Fibroblast of lung (primary cell): Measurements from ENCODE around the gene AJUBA.

ENCODE experiments used
- EZH2 ChIP-seq: IDR thresholded peaks from 2 replicates; pipeline ENCODE4 v1.5.1; 2012; ENCODE audit warnings: low read length, control low read depth, mild to moderate bottlenecking; ENCODE audit errors: missing control alignments
- TF ChIP-seq, protein P1 (sequence below), 2 donors: IDR thresholded peaks in 1 of 2; conservative IDR thresholded peaks in 1 of 2; 1 replicate in 1 of 2; 2 replicates in 1 of 2; pipeline ENCODE4 v1.5.1; 2011 to 2012; ENCODE audit warnings: low read length in 2 of 2, control low read depth in 1 of 2, inconsistent platforms in 1 of 2, low read depth in 1 of 2, mild to moderate bottlenecking in 1 of 2

DNA sequence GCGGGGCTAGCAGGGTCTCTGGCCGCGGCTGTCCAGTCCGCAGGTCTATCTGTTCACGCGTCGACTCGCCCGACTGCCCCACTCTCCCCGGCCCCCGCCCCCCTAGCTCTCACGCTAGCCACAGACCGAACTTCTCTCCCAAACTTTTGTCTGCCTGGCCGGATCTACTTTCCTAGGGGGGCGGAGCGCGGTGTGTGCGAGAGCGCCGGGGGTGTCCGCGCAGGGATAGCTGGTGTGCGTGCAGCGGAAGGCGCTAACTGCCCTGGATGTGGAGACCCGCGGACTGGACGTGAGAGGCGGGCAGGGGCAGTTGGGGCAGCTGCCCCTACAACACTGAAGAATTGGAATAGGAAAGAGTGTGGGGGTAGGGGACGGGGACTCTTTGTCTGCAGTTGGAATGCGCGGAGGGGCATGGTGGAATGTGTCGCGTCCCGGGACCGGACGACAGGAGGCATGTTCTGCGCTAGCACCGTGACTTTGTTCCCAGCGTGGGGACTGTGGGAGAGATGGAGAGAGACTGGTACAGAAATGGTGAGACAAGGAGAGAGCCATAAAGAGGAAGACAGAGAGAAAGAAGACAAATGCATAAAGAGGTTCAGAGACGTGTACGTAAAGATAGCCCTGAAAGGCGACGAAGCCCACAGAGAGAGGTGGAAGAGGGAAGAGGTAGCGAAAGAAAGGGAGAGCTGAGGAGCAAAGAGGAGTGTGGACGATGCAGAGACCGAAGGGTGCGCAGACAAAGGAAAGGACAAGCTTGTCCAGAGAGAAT lies at the start of gene AJUBA:
- TF ChIP-seq, protein P1, sequence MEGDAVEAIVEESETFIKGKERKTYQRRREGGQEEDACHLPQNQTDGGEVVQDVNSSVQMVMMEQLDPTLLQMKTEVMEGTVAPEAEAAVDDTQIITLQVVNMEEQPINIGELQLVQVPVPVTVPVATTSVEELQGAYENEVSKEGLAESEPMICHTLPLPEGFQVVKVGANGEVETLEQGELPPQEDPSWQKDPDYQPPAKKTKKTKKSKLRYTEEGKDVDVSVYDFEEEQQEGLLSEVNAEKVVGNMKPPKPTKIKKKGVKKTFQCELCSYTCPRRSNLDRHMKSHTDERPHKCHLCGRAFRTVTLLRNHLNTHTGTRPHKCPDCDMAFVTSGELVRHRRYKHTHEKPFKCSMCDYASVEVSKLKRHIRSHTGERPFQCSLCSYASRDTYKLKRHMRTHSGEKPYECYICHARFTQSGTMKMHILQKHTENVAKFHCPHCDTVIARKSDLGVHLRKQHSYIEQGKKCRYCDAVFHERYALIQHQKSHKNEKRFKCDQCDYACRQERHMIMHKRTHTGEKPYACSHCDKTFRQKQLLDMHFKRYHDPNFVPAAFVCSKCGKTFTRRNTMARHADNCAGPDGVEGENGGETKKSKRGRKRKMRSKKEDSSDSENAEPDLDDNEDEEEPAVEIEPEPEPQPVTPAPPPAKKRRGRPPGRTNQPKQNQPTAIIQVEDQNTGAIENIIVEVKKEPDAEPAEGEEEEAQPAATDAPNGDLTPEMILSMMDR (conservative IDR thresholded peaks at IDR 0.05 in 1 of 2, IDR thresholded peaks at IDR 0.05 in 1 of 2; ENCODE audit: low read depth in 1 of 2, low read length in 2 of 2), result peak in 1 of 2 donors; percentile 16
- TF ChIP-seq EZH2, result no peak
